Effector memory CD8-positive, alpha-beta T cell (primary cell): ENCODE results near the gene HYDIN.
"Not testable (repeated sequence)": the region's sequence is repeated elsewhere in the genome, so short reads cannot be mapped to it uniquely, and the experiment has no call there.

Experiments
- ATAC-seq: fragments of 150-1000 bp; cut with Tn5 transposase; replicated peaks from 2 replicates; pipeline ENCODE4 v1.10.0; 2021; ENCODE audit warnings: mild to moderate bottlenecking, moderate library complexity
- DNase-seq, 3 experiments: peaks; one replicate each; pipeline ENCODE4 v3.0.0; 2021
- H3K27ac Mint-ChIP-seq, 2 donors: one replicate each; pipeline ENCODE4 v1.8.0; 2022; ENCODE audit warnings: mild to moderate bottlenecking in 2 of 2, mixed read lengths in 2 of 2, moderate library complexity in 2 of 2
- H3K27me3 Mint-ChIP-seq, 2 donors: one replicate each; pipeline ENCODE4 v1.8.0; 2022; ENCODE audit warnings: mixed read lengths in 2 of 2
- H3K36me3 Mint-ChIP-seq: one replicate; pipeline ENCODE4 v1.8.0; 2022; ENCODE audit warnings: mild to moderate bottlenecking, moderate library complexity, mixed read lengths; ENCODE audit not compliant: insufficient read depth
- H3K4me1 Mint-ChIP-seq, 2 donors: one replicate each; pipeline ENCODE4 v1.8.0; 2022; ENCODE audit warnings: low read depth in 2 of 2, mixed read lengths in 2 of 2
- H3K4me3 Mint-ChIP-seq, 2 donors: one replicate each; pipeline ENCODE4 v1.8.0; 2022; ENCODE audit warnings: mild to moderate bottlenecking in 2 of 2, mixed read lengths in 2 of 2, moderate library complexity in 2 of 2
- H3K9me3 Mint-ChIP-seq, 2 donors: one replicate each; pipeline ENCODE4 v1.8.0; 2022; ENCODE audit warnings: mixed read lengths in 2 of 2

HYDIN gene

DNA sequence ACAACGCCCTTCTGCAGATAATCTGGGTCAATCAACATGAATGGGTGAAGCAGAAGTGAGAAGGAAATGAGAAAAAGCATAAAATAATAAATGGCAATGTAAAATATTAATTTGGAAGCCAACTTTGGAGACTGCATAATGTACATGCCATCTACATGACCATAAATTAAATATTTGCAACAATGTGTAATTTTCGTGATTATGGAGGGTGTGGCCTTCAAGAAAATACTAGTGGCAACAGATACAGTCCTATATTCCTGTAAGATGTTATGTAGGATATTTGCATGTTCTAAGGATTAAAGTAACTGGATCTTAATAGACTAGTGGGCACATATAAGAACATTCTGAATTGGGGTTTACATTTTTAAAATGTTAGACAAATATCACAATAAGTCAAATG is 78.9 kb downstream of the HYDIN start:
- not testable (repeated sequence) for DNase-seq, ATAC-seq, H3K4me1 Mint-ChIP-seq, H3K4me3 Mint-ChIP-seq, H3K9me3 Mint-ChIP-seq, H3K27me3 Mint-ChIP-seq, H3K36me3 Mint-ChIP-seq, H3K27ac Mint-ChIP-seq

DNA sequence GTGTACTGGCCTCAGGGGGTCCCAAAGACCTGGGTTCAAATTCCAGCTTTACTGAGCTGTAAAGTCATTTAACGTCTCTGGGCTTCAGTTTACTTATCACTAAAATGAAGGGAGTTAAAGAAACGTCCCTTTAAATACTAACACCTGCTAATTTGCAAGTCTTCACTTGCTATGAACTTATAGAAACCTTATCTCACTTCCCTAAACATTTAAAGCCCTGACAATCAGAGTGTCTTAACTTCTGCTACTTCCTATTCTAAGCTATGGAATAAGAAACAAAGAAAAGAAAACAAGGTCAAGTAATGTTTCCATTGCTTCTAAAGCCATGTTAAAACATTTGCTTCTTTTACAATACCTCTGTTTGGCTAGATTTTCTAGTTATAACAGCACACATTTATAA is 87.3 kb downstream of the HYDIN start:
- ATAC-seq, DNase-seq, H3K4me1 Mint-ChIP-seq, H3K27me3 Mint-ChIP-seq, H3K9me3 Mint-ChIP-seq, H3K27ac Mint-ChIP-seq, H3K36me3 Mint-ChIP-seq, H3K4me3 Mint-ChIP-seq: not testable (repeated sequence)

DNA sequence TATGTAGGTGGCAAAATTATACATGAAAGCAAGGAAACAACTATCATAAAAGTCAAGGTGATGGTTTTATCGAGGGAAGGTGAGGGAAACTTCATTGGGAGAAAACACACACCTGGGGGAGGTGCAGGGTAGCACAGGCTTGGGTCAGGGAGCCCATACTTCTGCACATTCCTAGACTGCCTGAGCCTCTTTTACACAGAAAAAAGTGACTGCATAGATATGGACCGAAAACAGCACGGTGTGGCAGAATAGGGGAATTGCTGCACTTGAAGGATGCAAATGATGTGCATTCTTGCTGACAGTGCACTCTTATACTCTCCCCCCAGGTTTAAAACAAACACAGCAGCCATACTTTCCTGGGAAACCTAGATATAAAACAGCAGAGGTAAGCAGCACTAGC is 120.0 kb downstream of the HYDIN start:
- not testable (repeated sequence) for H3K4me3 Mint-ChIP-seq, ATAC-seq, H3K27me3 Mint-ChIP-seq, H3K4me1 Mint-ChIP-seq, H3K27ac Mint-ChIP-seq, H3K36me3 Mint-ChIP-seq, DNase-seq, H3K9me3 Mint-ChIP-seq

DNA sequence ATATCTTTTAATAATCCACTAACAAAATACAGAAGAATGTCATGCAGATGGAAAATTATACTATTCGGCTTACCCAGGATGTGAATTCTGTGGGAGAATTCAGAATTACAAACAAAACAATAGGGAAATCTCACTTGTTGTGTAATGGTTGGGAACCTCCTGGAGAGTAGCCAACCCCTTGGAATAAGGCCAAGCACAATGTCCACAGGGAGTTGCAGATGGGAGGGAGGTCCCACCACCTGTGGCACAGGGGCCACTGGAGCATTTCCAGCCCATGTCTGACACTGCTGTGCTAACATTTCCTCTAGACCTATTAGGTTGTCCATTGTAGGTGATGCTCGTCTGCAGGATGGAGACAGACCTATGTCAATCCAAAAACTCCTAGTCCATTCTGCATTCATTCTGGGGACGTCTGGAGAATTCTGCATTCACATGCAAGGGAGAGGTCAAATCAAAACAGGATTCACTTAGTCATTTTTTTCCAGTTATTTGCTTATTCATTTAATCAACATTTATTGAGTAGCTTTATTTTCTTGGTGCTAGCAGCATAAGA is 120.8 kb downstream of the HYDIN start:
- not testable (repeated sequence) for H3K36me3 Mint-ChIP-seq, DNase-seq, H3K4me3 Mint-ChIP-seq, H3K4me1 Mint-ChIP-seq, H3K27ac Mint-ChIP-seq, H3K27me3 Mint-ChIP-seq, H3K9me3 Mint-ChIP-seq, ATAC-seq

DNA sequence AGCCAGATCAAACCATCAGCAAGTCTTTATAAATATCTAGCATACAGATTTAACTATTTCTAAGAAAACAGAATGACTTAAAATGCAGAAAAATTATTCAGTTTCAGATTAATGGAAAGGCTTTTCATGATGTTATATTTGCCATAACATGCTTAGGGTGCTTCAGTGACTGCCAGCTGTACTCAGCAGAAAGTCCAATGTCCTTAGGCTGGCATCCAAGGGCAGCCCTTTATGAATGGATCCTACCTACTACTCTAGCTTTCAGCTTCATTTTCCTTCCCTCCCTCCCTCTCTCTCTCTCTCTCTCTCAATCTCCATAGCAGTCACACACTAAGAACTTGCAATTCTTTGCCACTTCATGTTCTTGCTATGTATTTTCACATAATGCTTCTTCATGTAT is 124.6 kb downstream of the HYDIN start:
- H3K9me3 Mint-ChIP-seq, H3K36me3 Mint-ChIP-seq, H3K27me3 Mint-ChIP-seq, ATAC-seq, H3K4me1 Mint-ChIP-seq, H3K27ac Mint-ChIP-seq, DNase-seq, H3K4me3 Mint-ChIP-seq: not testable (repeated sequence)

DNA sequence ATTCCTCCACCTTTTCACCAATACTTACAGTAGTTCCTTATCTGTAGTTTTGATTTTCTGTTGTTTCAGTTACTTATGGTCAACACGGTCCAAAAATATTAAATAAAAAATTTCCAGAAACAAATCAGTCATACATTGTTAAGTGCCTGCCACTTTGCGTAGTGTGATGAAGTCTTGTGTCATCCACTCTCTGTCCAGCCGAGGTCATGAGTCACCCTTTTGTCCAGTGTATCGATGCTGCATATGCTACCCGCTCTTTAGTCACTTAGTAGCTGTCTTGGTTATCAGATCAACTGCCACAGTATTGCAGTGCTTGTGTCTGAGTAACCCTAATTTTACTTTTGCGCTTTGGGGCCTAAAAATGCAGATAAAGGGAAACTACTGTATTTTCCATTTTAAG is 146.9 kb downstream of the HYDIN start:
- H3K4me3 Mint-ChIP-seq, H3K9me3 Mint-ChIP-seq, H3K36me3 Mint-ChIP-seq, H3K27ac Mint-ChIP-seq, H3K27me3 Mint-ChIP-seq, DNase-seq, ATAC-seq, H3K4me1 Mint-ChIP-seq: not testable (repeated sequence)

DNA sequence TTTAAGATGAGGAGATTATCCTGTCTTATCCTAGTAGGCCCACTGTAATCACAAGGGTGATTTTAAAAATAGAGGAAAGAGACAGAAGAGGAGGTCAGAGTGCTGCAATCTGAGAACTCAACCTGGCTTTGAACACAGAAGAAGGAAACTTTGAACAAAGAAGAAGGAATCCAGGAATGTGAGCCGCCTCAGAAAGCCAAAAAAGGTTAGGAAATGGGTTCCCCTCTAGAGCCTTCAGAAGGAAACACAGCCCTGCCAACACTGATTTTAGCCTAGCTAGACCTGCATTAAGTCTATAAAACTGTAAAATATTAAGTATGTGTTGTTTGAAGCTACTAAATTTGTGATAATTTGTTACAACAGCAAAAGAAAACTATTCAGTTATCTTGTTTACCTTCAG is 149.7 kb downstream of the HYDIN start:
- H3K27ac Mint-ChIP-seq, DNase-seq, ATAC-seq, H3K36me3 Mint-ChIP-seq, H3K4me1 Mint-ChIP-seq, H3K9me3 Mint-ChIP-seq, H3K27me3 Mint-ChIP-seq, H3K4me3 Mint-ChIP-seq: not testable (repeated sequence)

DNA sequence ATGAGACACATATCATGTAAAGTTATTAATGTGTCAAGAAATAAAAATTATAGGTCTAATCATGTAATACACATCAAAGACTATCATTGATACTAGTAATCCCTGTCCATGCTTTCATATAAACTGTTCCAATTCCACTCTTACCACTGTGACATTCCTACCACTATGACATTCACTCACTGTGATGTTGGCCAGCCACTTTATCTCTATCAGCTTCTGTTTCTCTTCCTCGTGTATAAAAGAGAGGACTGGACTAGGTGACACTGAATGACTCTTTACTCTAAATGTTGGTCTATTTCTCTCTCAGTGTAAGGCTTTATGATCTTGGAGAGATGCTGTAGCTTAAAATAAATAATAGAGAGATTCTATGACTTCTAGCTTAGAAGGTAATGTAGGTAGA is 150.3 kb downstream of the HYDIN start:
- not testable (repeated sequence) for DNase-seq, H3K9me3 Mint-ChIP-seq, H3K27ac Mint-ChIP-seq, H3K4me3 Mint-ChIP-seq, ATAC-seq, H3K4me1 Mint-ChIP-seq, H3K36me3 Mint-ChIP-seq, H3K27me3 Mint-ChIP-seq

DNA sequence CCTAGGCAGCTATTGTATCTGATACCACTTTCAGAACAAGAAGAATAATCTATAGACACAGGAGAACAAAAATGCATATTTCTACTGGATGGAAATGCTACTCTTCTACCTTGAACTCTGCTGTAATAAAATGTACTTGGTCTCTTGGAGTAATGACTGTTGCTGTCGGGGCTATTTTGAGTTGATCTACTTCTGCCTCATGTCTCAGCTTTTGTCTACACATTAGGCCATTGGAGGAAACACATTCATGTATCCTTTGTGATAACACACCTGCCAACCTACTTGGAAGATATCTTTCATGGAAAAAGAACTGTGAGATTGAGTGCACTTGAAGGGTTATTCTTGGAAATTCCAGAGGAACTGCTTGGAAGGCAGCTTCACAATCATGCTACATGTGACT is 159.9 kb downstream of the HYDIN start:
- not testable (repeated sequence) for ATAC-seq, DNase-seq, H3K4me1 Mint-ChIP-seq, H3K27me3 Mint-ChIP-seq, H3K9me3 Mint-ChIP-seq, H3K27ac Mint-ChIP-seq, H3K4me3 Mint-ChIP-seq, H3K36me3 Mint-ChIP-seq

DNA sequence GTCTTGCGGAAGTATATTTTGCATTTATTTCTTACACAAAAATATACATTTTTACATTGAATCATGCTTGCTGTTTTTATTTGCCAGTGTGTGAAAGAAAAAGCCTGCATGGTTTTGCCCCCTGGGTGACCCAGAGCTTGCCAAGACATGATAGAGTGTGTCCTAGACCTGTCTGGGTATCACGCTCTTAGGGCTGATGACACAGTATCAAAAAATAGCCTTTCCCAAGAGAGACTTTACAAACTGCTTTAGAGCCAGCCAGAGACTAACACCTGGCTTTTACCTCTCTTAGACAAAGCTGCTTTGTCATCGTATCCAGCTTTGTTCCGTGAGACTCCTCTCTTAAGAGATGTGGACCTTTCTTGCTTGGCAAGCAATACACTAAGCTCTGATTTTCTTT is 160.7 kb downstream of the HYDIN start:
- not testable (repeated sequence) for H3K27me3 Mint-ChIP-seq, DNase-seq, H3K27ac Mint-ChIP-seq, H3K4me1 Mint-ChIP-seq, H3K9me3 Mint-ChIP-seq, H3K4me3 Mint-ChIP-seq, ATAC-seq, H3K36me3 Mint-ChIP-seq

DNA sequence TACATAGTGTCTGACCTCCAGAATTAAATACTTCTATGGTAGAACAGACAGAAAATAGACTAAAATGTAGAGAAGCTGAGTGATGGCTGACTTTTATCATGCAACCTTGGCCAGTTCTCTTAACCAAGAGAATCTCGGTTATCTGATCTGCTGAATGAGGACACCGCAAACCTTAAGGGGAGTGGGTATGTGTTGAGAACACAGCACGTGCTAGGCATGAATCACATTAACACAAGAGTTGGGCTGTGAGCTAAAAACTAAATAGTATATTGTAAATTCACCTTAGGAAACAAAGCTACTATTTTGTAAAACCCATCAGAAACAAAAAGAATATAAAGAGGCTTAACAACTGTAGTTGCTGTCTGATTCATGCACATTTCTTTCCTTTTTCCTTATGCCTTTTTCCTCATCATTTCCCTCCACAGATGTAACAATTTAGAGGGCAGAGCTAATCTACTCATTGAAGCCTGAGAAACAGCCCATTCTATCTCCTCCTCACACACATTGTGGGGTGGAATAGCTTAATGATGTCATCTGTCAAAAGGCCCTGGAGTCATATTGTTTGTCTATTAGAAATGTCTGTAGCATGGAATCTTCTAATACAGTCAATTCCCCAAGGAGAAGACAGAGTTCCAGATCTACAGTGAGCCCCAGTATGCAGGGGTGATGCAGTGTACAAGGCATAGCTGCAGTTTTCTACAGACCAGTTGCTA is 176.5 kb downstream of the HYDIN start:
- not testable (repeated sequence) for H3K4me3 Mint-ChIP-seq, H3K27ac Mint-ChIP-seq, H3K4me1 Mint-ChIP-seq, H3K36me3 Mint-ChIP-seq, ATAC-seq, H3K27me3 Mint-ChIP-seq, H3K9me3 Mint-ChIP-seq, DNase-seq

DNA sequence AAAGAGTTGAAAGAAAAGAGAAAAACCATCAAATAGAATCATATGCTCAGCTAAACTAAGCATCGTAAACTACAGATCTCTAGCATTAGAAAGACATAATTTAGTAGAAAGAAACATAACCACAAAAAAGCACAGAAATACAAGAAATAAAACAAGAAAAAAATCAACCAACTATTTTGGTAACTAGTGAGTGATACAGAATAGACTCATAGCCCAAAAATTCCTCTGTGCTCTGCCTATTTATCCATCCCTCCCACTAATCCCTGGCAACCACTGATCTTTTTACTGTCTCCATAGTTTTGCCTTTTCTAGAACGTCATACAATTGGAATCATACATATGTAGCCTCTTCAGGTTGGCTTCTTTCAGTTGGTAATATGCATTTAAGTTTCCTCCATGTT is 180.2 kb downstream of the HYDIN start:
- not testable (repeated sequence) for ATAC-seq

DNA sequence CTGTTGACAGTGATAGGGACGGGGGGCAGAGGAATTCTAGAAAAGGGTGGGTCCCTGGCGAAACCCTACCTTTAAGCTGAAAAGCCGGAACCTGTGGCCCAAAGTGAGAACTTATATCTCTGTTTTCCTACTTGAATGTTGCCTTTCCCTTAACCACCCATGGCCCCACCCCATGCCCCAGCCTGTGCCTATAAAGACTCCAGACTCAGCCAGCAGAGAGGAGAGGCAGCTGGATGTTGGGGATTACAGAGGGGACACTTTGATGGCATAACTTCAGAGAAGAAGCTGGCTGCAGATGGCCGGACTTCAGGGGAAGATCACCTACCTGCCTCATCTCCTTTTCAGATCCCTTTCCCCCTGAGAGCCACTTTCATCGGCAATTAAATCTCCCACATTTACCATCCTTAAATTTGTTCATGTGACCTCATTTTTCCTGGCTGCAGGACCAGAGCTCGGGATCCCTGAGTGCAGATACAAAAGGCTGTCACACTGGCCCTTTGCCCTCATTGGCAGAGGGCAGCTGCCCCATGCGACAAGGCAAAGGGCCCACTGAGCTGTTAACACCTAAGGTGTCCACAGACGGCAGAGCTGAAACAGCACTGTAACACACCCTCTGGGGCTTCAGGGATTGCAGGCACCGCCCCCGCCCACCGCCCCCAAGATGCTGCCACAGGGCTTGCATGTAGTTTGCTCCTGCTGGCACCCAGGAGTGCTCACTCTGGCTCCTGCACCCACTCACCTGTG is 191.0 kb downstream of the HYDIN start:
- not testable (repeated sequence) for H3K9me3 Mint-ChIP-seq, H3K4me3 Mint-ChIP-seq, ATAC-seq, H3K36me3 Mint-ChIP-seq, H3K4me1 Mint-ChIP-seq, H3K27ac Mint-ChIP-seq, DNase-seq
- H3K27me3 Mint-ChIP-seq, result peaks cover 8 to 11% of the 10 kb centered on the region in 2 donors

More for the DNA sequence above, 180.2 kb downstream of the HYDIN start:
- H3K9me3 Mint-ChIP-seq, H3K27ac Mint-ChIP-seq, H3K4me1 Mint-ChIP-seq, DNase-seq, H3K4me3 Mint-ChIP-seq, H3K27me3 Mint-ChIP-seq, H3K36me3 Mint-ChIP-seq: not testable (repeated sequence)

DNA sequence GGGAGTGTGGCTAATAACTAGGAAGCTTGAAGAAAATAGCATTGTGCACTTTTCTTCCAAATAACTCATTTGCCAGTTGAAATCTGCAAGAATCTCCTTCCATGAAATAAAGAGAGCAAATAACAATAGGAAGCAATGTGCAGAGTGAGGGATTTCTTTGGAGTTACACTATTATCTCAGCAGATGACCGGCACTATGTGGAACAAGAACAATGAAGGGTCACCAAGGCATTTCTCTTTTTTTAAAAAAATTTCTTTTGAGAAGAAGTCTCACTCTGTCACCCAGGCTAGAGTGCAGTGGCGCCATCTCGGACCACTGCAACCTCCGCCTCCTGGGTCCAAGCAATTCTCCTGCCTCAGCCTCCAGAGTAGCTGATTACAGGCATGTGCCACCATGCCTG is 192.1 kb downstream of the HYDIN start:
- not testable (repeated sequence) for H3K27me3 Mint-ChIP-seq, H3K9me3 Mint-ChIP-seq, H3K27ac Mint-ChIP-seq, H3K4me1 Mint-ChIP-seq, H3K36me3 Mint-ChIP-seq, ATAC-seq, H3K4me3 Mint-ChIP-seq, DNase-seq
